ENCODE measurements around the gene MAP3K10. TPM values are rescaled to one million over a fixed set of nuclear protein-coding genes. Genes with fewer than 3 reads are reported as not detected.

Gene MAP3K10
- polyA plus RNA-seq, 1 donor from 2014 or later, result 18.3 TPM

DNA sequence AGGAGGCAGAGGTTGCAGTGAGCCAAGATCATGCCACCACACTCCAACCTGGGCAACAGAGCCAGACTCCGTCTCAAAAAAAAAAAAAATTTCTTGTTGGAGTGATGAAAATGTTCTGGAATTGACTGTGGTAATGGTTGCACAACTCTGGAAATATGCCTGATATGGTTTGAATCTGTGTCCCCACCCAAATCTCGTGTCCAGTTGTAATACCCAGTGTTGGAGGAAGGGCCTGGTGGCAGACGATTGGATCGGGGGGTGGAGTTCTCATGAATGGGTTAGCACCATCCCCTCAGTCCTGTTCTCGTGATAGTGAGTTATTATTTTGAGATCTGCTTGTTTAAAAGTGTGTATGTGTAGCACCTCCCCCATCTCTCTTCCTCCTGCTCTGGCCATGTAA, 41.1 kb upstream of the MAP3K10 start:
- no peaks in the 10 kb centered on the region for H3K27me3 ChIP-seq (ENCODE audit: insufficient read depth, low read depth, low read length)
- no peak overlapping the region for H3K4me2 ChIP-seq (ENCODE audit: low read length)
- no peaks in the 10 kb centered on the region for H3K36me3 ChIP-seq (ENCODE audit: insufficient read depth, low read length)
- no peaks in the 10 kb centered on the region for H3K9me3 ChIP-seq (ENCODE audit: low read length)
- no peaks in the 10 kb centered on the region for H4K20me1 ChIP-seq (ENCODE audit: insufficient read depth)
- H3K9ac ChIP-seq (ENCODE audit: low read length), result no peak overlapping the region
- no peaks in the 10 kb centered on the region for H3K79me2 ChIP-seq (replicated peaks; ENCODE audit: insufficient read depth, low read length)
- no peak overlapping the region for H2AFZ ChIP-seq (ENCODE audit: low read depth, low read length)
- TF ChIP-seq, protein P1, sequence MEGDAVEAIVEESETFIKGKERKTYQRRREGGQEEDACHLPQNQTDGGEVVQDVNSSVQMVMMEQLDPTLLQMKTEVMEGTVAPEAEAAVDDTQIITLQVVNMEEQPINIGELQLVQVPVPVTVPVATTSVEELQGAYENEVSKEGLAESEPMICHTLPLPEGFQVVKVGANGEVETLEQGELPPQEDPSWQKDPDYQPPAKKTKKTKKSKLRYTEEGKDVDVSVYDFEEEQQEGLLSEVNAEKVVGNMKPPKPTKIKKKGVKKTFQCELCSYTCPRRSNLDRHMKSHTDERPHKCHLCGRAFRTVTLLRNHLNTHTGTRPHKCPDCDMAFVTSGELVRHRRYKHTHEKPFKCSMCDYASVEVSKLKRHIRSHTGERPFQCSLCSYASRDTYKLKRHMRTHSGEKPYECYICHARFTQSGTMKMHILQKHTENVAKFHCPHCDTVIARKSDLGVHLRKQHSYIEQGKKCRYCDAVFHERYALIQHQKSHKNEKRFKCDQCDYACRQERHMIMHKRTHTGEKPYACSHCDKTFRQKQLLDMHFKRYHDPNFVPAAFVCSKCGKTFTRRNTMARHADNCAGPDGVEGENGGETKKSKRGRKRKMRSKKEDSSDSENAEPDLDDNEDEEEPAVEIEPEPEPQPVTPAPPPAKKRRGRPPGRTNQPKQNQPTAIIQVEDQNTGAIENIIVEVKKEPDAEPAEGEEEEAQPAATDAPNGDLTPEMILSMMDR (IDR thresholded peaks at IDR 0.05; ENCODE audit: poor library complexity, severe bottlenecking), result no peak
- no peak for TF ChIP-seq SMC3 (conservative IDR thresholded peaks at IDR 0.05; ENCODE audit: poor library complexity)
- no peak for TF ChIP-seq RAD21 (conservative IDR thresholded peaks at IDR 0.05)
- TF ChIP-seq EP300 (conservative IDR thresholded peaks at IDR 0.05; ENCODE audit: poor library complexity, severe bottlenecking), result no peak
- no peak for TF ChIP-seq EZH2 (IDR thresholded peaks at IDR 0.05; ENCODE audit: borderline replicate concordance, insufficient read depth, low read length, poor library complexity, severe bottlenecking)
- no peaks in the 10 kb centered on the region for H3K9me2 ChIP-seq (ENCODE audit: insufficient read depth, low read length)
- H3K27ac ChIP-seq (ENCODE audit: low read length), result no peak overlapping the region
- H3F3A ChIP-seq (ENCODE audit: insufficient read depth, low read length, poor library complexity, severe bottlenecking), result no peaks in the 10 kb centered on the region
- no peak overlapping the region for H3K4me3 ChIP-seq (ENCODE audit: low read length)

DNA sequence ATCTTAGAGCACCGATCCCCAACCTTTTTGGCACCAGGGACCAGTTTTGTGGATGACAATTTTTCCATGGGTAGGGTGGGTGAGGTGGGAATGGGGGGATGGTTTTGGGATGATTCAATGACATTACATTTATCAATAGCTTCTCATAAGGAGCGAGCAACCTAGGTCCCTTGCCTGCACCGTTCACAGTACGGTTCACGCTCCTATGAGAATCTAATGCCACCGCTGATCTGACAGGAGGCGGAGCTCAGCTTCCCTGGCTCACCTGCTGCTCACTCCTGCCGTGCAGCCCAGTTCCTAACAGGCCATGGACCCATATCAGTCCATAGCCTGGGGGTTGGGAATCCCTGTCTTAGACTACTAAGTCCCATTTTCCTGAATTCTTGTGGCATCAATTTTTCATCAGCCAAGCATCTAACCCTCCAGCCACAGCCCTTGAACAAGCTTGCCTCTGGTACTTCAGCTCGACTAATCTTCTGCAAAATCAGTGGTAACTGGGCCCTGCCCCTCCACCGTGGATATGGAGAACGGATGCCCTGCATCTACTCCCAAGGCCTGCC, 37.0 kb upstream of the MAP3K10 start:
- H2AFZ ChIP-seq (ENCODE audit: low read depth, low read length), result no peak overlapping the region
- no peaks in the 10 kb centered on the region for H3K36me3 ChIP-seq (ENCODE audit: insufficient read depth, low read length)
- H3K27ac ChIP-seq (ENCODE audit: low read length), result no peak overlapping the region
- no peaks in the 10 kb centered on the region for H3K27me3 ChIP-seq (ENCODE audit: insufficient read depth, low read depth, low read length)
- no peak overlapping the region for H3K9ac ChIP-seq (ENCODE audit: low read length)
- TF ChIP-seq SMC3 (conservative IDR thresholded peaks at IDR 0.05; ENCODE audit: poor library complexity) (no peak), POLR2AphosphoS5 (IDR thresholded peaks at IDR 0.05) (no peak), EZH2 (IDR thresholded peaks at IDR 0.05; ENCODE audit: borderline replicate concordance, insufficient read depth, low read length, poor library complexity, severe bottlenecking) (no peak), EP300 (conservative IDR thresholded peaks at IDR 0.05; ENCODE audit: poor library complexity, severe bottlenecking) (no peak), MXI1 (conservative IDR thresholded peaks at IDR 0.05; ENCODE audit: poor library complexity, severe bottlenecking) (no peak), RAD21 (conservative IDR thresholded peaks at IDR 0.05) (no peak), TAF1 (IDR thresholded peaks at IDR 0.05; ENCODE audit: low read depth) (no peak)
- TF ChIP-seq, protein P2, sequence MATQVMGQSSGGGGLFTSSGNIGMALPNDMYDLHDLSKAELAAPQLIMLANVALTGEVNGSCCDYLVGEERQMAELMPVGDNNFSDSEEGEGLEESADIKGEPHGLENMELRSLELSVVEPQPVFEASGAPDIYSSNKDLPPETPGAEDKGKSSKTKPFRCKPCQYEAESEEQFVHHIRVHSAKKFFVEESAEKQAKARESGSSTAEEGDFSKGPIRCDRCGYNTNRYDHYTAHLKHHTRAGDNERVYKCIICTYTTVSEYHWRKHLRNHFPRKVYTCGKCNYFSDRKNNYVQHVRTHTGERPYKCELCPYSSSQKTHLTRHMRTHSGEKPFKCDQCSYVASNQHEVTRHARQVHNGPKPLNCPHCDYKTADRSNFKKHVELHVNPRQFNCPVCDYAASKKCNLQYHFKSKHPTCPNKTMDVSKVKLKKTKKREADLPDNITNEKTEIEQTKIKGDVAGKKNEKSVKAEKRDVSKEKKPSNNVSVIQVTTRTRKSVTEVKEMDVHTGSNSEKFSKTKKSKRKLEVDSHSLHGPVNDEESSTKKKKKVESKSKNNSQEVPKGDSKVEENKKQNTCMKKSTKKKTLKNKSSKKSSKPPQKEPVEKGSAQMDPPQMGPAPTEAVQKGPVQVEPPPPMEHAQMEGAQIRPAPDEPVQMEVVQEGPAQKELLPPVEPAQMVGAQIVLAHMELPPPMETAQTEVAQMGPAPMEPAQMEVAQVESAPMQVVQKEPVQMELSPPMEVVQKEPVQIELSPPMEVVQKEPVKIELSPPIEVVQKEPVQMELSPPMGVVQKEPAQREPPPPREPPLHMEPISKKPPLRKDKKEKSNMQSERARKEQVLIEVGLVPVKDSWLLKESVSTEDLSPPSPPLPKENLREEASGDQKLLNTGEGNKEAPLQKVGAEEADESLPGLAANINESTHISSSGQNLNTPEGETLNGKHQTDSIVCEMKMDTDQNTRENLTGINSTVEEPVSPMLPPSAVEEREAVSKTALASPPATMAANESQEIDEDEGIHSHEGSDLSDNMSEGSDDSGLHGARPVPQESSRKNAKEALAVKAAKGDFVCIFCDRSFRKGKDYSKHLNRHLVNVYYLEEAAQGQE (IDR thresholded peaks at IDR 0.05; ENCODE audit: borderline replicate concordance), result no peak
- TF ChIP-seq, protein P1 (IDR thresholded peaks at IDR 0.05; ENCODE audit: poor library complexity, severe bottlenecking), result no peak
- no peaks in the 10 kb centered on the region for H3K79me2 ChIP-seq (replicated peaks; ENCODE audit: insufficient read depth, low read length)
- no peak overlapping the region for H3K4me2 ChIP-seq (ENCODE audit: low read length)
- H3F3A ChIP-seq (ENCODE audit: insufficient read depth, low read length, poor library complexity, severe bottlenecking), result no peaks in the 10 kb centered on the region
- no peaks in the 10 kb centered on the region for H3K9me3 ChIP-seq (ENCODE audit: low read length)
- H3K9me2 ChIP-seq (ENCODE audit: insufficient read depth, low read length), result no peaks in the 10 kb centered on the region
- no peaks in the 10 kb centered on the region for H4K20me1 ChIP-seq (ENCODE audit: insufficient read depth)
- no peak overlapping the region for H3K4me3 ChIP-seq (ENCODE audit: low read length)

Measured in neural cell (in vitro differentiated cells).